ENCODE data around the gene RCOR1. TPM values are rescaled to one million over a fixed set of nuclear protein-coding genes. Genes with fewer than 3 reads are reported as not detected.
A peak's percentile ranks its signal among the peaks of the same experiment; 100 is the strongest.

Gene RCOR1
- total RNA-seq, 1 experiment from 2014 or later: 33.6 TPM

GRCh38 chr14:102590667-102591099 lies 1.8 kb upstream of the RCOR1 start:
- H3K4me3 ChIP-seq (ENCODE audit: low read depth, low read length): peak overlapping the region; percentile 83
- H3K36me3 ChIP-seq (ENCODE audit: control insufficient read depth, insufficient read depth, low read length): no peaks in the 10 kb centered on the region
- H3K27me3 ChIP-seq (replicated peaks; ENCODE audit: control insufficient read depth, insufficient read depth, low read length): no peaks in the 10 kb centered on the region
- Mint-ChIP-seq H3K4me1 (ENCODE audit: low read depth, unreplicated experiment) (peaks cover 26% of the 10 kb centered on the region), H3K27ac (ENCODE audit: unreplicated experiment) (peak overlapping the region; percentile 82), H3K4me3 (ENCODE audit: unreplicated experiment) (peak overlapping the region; percentile 79), H3K27me3 (ENCODE audit: insufficient read depth, unreplicated experiment) (no peaks in the 10 kb centered on the region), H3K9me3 (ENCODE audit: unreplicated experiment) (no peaks in the 10 kb centered on the region), H3K36me3 (ENCODE audit: insufficient read depth, unreplicated experiment) (peaks cover 6% of the 10 kb centered on the region)
- DNase-seq: peak; percentile 48 to 50
- peaks cover 34% of the 10 kb centered on the region for H3K4me1 ChIP-seq
- intact Hi-C loops (cut with micrococcal nuclease; ENCODE audit: unreplicated experiment): loop anchor here (5.0 kb wide), 2 partner anchors 102 to 187 kb away; partner anchors contain the start of gene TRAF3
- TF ChIP-seq CTCF (IDR thresholded peaks at IDR 0.05; ENCODE audit: insufficient read depth in 1 of 2, low read depth in 1 of 2, low read length in 1 of 2, severe bottlenecking in 1 of 2, unreplicated experiment in 1 of 2): peak in 1 of 2 experiments; percentile 48
- no peaks in the 10 kb centered on the region for H3K9me3 ChIP-seq
- POLR2A ChIA-PET: interaction anchor here (1.9 kb wide), 1 partner anchor 66 kb away, joined by 12 read pairs; no protein-coding TSS in a partner anchor
- CTCF ChIA-PET: no interaction called here
- BruUV-seq (replicated peaks): no TSS peak

- Histone ChIP-seq H3K9me3 (no peaks in the 10 kb centered on the region), H3K4me1 (peaks cover 29% of the 10 kb centered on the region), H3K27me3 (replicated peaks; ENCODE audit: control insufficient read depth, insufficient read depth, low read length) (no peaks in the 10 kb centered on the region), H3K4me3 (ENCODE audit: low read depth, low read length) (peak overlapping the region; percentile 83), H3K36me3 (ENCODE audit: control insufficient read depth, insufficient read depth, low read length) (no peaks in the 10 kb centered on the region)
- H3K27me3 Mint-ChIP-seq (ENCODE audit: insufficient read depth, unreplicated experiment): no peaks in the 10 kb centered on the region
- peaks cover 3% of the 10 kb centered on the region for H3K36me3 Mint-ChIP-seq (ENCODE audit: insufficient read depth, unreplicated experiment)
- H3K4me3 Mint-ChIP-seq (ENCODE audit: unreplicated experiment): peak overlapping the region; percentile 79
- intact Hi-C loops (cut with micrococcal nuclease; ENCODE audit: unreplicated experiment): loop anchor here (5.0 kb wide), 2 partner anchors 101 to 186 kb away; partner anchors contain the start of gene TRAF3
- TF ChIP-seq CTCF (IDR thresholded peaks at IDR 0.05; ENCODE audit: insufficient read depth in 1 of 2, low read depth in 1 of 2, low read length in 1 of 2, severe bottlenecking in 1 of 2, unreplicated experiment in 1 of 2): no peak
- BruUV-seq (replicated peaks): TSS peak; percentile 62
- H3K9me3 Mint-ChIP-seq (ENCODE audit: unreplicated experiment): no peaks in the 10 kb centered on the region
- DNase-seq: no peak
- CTCF ChIA-PET: interaction anchor here (1.0 kb wide), 1 partner anchor 67 kb away, joined by 7 read pairs; no protein-coding TSS in a partner anchor
- peaks cover 21% of the 10 kb centered on the region for H3K4me1 Mint-ChIP-seq (ENCODE audit: low read depth, unreplicated experiment)
- H3K27ac Mint-ChIP-seq (ENCODE audit: unreplicated experiment): peak overlapping the region; percentile 82
- POLR2A ChIA-PET: interaction anchor here (0.6 to 1.9 kb wide), 3 partner anchors 16 to 67 kb away, joined by 4 to 12 read pairs (median 5); no protein-coding TSS in a partner anchor
Observed at GRCh38 chr14:102591372-102591943, 991 bp upstream of the RCOR1 start.

GRCh38 chr14:102592763-102593060 lies 263 bp downstream of the RCOR1 start:
- no peak for TF ChIP-seq CTCF (IDR thresholded peaks at IDR 0.05; ENCODE audit: insufficient read depth in 1 of 2, low read depth in 1 of 2, low read length in 1 of 2, severe bottlenecking in 1 of 2, unreplicated experiment in 1 of 2)
- Mint-ChIP-seq H3K4me1 (ENCODE audit: low read depth, unreplicated experiment) (peaks cover 18% of the 10 kb centered on the region), H3K27me3 (ENCODE audit: insufficient read depth, unreplicated experiment) (no peaks in the 10 kb centered on the region), H3K36me3 (ENCODE audit: insufficient read depth, unreplicated experiment) (peaks cover 9% of the 10 kb centered on the region), H3K27ac (ENCODE audit: unreplicated experiment) (no peak overlapping the region), H3K9me3 (ENCODE audit: unreplicated experiment) (no peaks in the 10 kb centered on the region), H3K4me3 (ENCODE audit: unreplicated experiment) (peak overlapping the region; percentile 79)
- H3K9me3 ChIP-seq: no peaks in the 10 kb centered on the region
- ChIA-PET POLR2A (interaction anchor here (1.0 kb wide), 1 partner anchor 71 kb away, joined by 3 read pairs; no protein-coding TSS in a partner anchor), CTCF (no interaction called here)
- intact Hi-C loops (cut with micrococcal nuclease; ENCODE audit: unreplicated experiment): loop anchor here (5.0 kb wide), 2 partner anchors 100 to 185 kb away; partner anchors contain the start of gene TRAF3
- BruUV-seq (replicated peaks): no TSS peak
- no peaks in the 10 kb centered on the region for H3K36me3 ChIP-seq (ENCODE audit: control insufficient read depth, insufficient read depth, low read length)
- peak in 1 of 2 experiments; percentile 38 for DNase-seq
- no peaks in the 10 kb centered on the region for H3K27me3 ChIP-seq (replicated peaks; ENCODE audit: control insufficient read depth, insufficient read depth, low read length)
- H3K4me3 ChIP-seq (ENCODE audit: low read depth, low read length): peak overlapping the region; percentile 99
- peaks cover 29% of the 10 kb centered on the region for H3K4me1 ChIP-seq
